Activated naive CD4-positive, alpha-beta T cell treated with anti-CD3 and anti-CD28 coated beads for 36 hours (primary cell): Measurements from ENCODE around the gene KCNC3. TPM values are rescaled to one million over a fixed set of nuclear protein-coding genes. Genes with fewer than 3 reads are reported as not detected.
"Not testable (repeated sequence)": the region's sequence is repeated elsewhere in the genome, so short reads cannot be mapped to it uniquely, and the experiment has no call there.

Experiments
- CTCF ChIA-PET: fragments of 350-600 bp; sonication (Branson Sonifier 250); formaldehyde crosslinking; loops from one replicate; lab custom pipeline; 2021; ENCODE audit warnings: antibody characterized with exemption; lab: Charles Lee
- DNase-seq: peaks from one replicate; pipeline ENCODE4 v3.0.0-alpha.2; 2020
- H3K27ac Mint-ChIP-seq: one replicate; pipeline ENCODE4 v1.8.0; 2021; ENCODE audit warnings: mild to moderate bottlenecking, mixed read lengths
- H3K27me3 Mint-ChIP-seq: one replicate; pipeline ENCODE4 v1.8.0; 2021; ENCODE audit warnings: low read depth, mixed read lengths
- H3K36me3 Mint-ChIP-seq: one replicate; pipeline ENCODE4 v1.8.0; 2021; ENCODE audit warnings: low read depth, mixed read lengths
- H3K4me1 Mint-ChIP-seq: one replicate; pipeline ENCODE4 v1.8.0; 2021; ENCODE audit warnings: low read depth, mixed read lengths
- H3K4me3 Mint-ChIP-seq: one replicate; pipeline ENCODE4 v1.8.0; 2021; ENCODE audit warnings: mild to moderate bottlenecking, moderate library complexity, mixed read lengths
- H3K9me3 Mint-ChIP-seq: one replicate; pipeline ENCODE4 v1.8.0; 2021; ENCODE audit warnings: mixed read lengths
- intact Hi-C: fragments of 100-400 bp; cut with micrococcal nuclease; formaldehyde crosslinking; loops from one replicate; pipeline ENCODE4 v1.15.1; 2023
- total RNA-seq, 2 experiments: library from RNA; stranded (reverse); gene quantifications; one replicate each; pipeline ENCODE4 v1.2.3, GENCODE V29; 2021

The KCNC3 gene
- total RNA-seq, 2 experiments from 2014 or later, result 2.0 to 2.4 TPM

DNA sequence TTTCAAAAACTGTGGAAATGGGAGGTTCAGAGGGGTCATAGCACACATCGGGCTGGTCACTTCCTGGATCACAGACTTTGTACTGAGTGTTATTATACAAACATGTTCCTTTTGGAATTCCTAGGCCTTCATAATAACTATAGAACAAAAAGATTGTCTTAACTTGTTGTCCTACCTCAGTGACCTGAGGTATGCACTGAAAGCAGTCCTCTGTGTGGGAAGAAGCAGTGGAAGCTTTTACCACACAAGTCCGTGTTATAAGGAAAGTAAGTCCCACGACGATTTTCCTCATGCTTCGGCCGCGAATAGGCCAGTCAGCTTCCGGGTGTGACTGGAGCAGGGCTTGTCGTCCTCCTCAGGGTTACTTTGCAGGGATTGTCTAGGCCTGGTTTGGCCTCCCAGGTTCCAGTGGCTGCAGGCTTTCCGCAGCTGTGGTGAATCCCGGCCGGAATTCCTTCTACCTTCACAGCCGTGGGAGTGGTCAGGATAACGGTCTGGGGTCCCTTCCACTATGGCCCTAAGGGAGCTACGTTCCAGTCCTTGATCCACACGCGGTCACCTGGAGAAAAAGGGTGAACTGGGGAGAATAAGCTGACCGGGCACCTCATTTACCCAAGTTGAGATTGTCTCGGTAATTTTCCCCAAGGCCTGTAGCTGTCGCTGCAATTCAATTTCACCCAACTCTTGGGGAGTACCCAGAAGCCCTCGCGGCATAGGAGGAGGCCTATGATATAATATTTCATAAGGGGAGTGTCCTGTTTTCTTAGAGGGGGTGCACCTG is 20.3 kb upstream of the KCNC3 start:
- peaks cover 32% of the 10 kb centered on the region for H3K4me1 Mint-ChIP-seq
- no peak for DNase-seq
- H3K27me3 Mint-ChIP-seq, result peaks cover 2% of the 10 kb centered on the region
- H3K27ac Mint-ChIP-seq, result no peak overlapping the region
- intact Hi-C loops, result no loop called here
- peaks cover 5% of the 10 kb centered on the region for H3K36me3 Mint-ChIP-seq
- CTCF ChIA-PET, result no interaction called here
- no peak overlapping the region for H3K4me3 Mint-ChIP-seq
- peaks cover 4% of the 10 kb centered on the region for H3K9me3 Mint-ChIP-seq

- H3K4me1 Mint-ChIP-seq, result peaks cover 39% of the 10 kb centered on the region
- peak; percentile 69 for DNase-seq
- CTCF ChIA-PET, result interaction anchor here (0.6 to 1.2 kb wide), 5 partner anchors 10 to 200 kb away, joined by 3 to 6 read pairs (median 3); partner anchors contain the start of gene KCNC3
- H3K4me3 Mint-ChIP-seq, result peak overlapping the region; percentile 23
- peak overlapping the region; percentile 77 for H3K27ac Mint-ChIP-seq
- not testable (repeated sequence) for H3K36me3 Mint-ChIP-seq, H3K27me3 Mint-ChIP-seq, H3K9me3 Mint-ChIP-seq
- intact Hi-C loops, result loop anchor here (1.0 to 2.0 kb wide), 4 partner anchors 10 to 46 kb away; no protein-coding TSS in a partner anchor
Measured at GRCh38 chr19:50347089-50347581, 18.0 kb upstream of the KCNC3 start.

GRCh38 chr19:50344661-50345318 is 15.6 kb upstream of the KCNC3 start:
- CTCF ChIA-PET, result no interaction called here
- peak overlapping the region; percentile 37 for H3K27ac Mint-ChIP-seq
- H3K9me3 Mint-ChIP-seq, result peaks cover 4% of the 10 kb centered on the region
- peaks cover 8% of the 10 kb centered on the region for H3K36me3 Mint-ChIP-seq
- H3K4me3 Mint-ChIP-seq, result peak overlapping the region; percentile 27
- H3K4me1 Mint-ChIP-seq, result peaks cover 39% of the 10 kb centered on the region
- DNase-seq, result no peak
- intact Hi-C loops, result no loop called here
- H3K27me3 Mint-ChIP-seq, result no peaks in the 10 kb centered on the region

GRCh38 chr19:50341091-50341564 is 12.0 kb upstream of the KCNC3 start:
- CTCF ChIA-PET, result no interaction called here
- Mint-ChIP-seq H3K4me3 (no peak overlapping the region), H3K27me3 (no peaks in the 10 kb centered on the region), H3K4me1 (peaks cover 12% of the 10 kb centered on the region), H3K36me3 (peaks cover 11% of the 10 kb centered on the region), H3K9me3 (peaks cover 4% of the 10 kb centered on the region), H3K27ac (no peak overlapping the region)
- intact Hi-C loops, result no loop called here
- no peak for DNase-seq

GRCh38 chr19:50340331-50340730 is 11.2 kb upstream of the KCNC3 start:
- Mint-ChIP-seq H3K27me3 (peaks cover 3% of the 10 kb centered on the region), H3K4me1 (peaks cover 18% of the 10 kb centered on the region), H3K36me3 (peaks cover 11% of the 10 kb centered on the region), H3K4me3 (no peak overlapping the region), H3K9me3 (peaks cover 4% of the 10 kb centered on the region), H3K27ac (no peak overlapping the region)
- intact Hi-C loops, result no loop called here
- DNase-seq, result no peak
- CTCF ChIA-PET, result no interaction called here

DNA sequence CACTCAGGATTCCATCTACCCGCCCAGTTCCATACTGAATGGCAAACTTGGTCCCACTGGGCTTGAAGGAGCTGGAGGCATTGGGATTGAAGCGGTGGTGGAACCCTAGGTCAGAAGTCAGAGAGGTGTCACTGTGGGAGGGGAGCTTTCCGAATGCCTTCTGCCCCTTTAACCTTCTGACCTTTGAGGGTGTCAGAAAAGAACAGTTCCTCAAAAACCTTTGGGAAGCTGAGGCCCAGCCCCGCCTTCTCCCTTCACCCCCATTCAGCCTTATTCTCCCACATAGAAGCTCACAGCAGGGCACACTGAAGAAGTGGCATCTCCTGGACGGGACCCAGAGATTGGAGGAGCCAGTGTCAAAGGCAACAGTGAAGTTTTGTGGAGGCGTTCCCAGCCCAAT is 7.9 kb upstream of the KCNC3 start:
- DNase-seq, H3K36me3 Mint-ChIP-seq, H3K9me3 Mint-ChIP-seq, H3K4me3 Mint-ChIP-seq, H3K27ac Mint-ChIP-seq, CTCF ChIA-PET: not testable (repeated sequence)
- Mint-ChIP-seq H3K4me1 (peaks cover 35% of the 10 kb centered on the region), H3K27me3 (peaks cover 15% of the 10 kb centered on the region)
- intact Hi-C loops, result loop anchor here (10.0 kb wide), 1 partner anchor 388 kb away; the partner anchor contains the start of gene CLEC11A

- peaks cover 2% of the 10 kb centered on the region for H3K36me3 Mint-ChIP-seq
- peaks cover 30% of the 10 kb centered on the region for H3K27me3 Mint-ChIP-seq
- H3K9me3 Mint-ChIP-seq, result no peaks in the 10 kb centered on the region
- H3K27ac Mint-ChIP-seq, result peak overlapping the region; percentile 7
- CTCF ChIA-PET, result no interaction called here
- no peak for DNase-seq
- H3K4me3 Mint-ChIP-seq, result no peak overlapping the region
- peaks cover 52% of the 10 kb centered on the region for H3K4me1 Mint-ChIP-seq
- intact Hi-C loops, result loop anchor here (10.0 kb wide), 1 partner anchor 390 kb away; the partner anchor contains the start of gene CLEC11A
Measured at GRCh38 chr19:50334741-50335421, 5.7 kb upstream of the KCNC3 start.

DNA sequence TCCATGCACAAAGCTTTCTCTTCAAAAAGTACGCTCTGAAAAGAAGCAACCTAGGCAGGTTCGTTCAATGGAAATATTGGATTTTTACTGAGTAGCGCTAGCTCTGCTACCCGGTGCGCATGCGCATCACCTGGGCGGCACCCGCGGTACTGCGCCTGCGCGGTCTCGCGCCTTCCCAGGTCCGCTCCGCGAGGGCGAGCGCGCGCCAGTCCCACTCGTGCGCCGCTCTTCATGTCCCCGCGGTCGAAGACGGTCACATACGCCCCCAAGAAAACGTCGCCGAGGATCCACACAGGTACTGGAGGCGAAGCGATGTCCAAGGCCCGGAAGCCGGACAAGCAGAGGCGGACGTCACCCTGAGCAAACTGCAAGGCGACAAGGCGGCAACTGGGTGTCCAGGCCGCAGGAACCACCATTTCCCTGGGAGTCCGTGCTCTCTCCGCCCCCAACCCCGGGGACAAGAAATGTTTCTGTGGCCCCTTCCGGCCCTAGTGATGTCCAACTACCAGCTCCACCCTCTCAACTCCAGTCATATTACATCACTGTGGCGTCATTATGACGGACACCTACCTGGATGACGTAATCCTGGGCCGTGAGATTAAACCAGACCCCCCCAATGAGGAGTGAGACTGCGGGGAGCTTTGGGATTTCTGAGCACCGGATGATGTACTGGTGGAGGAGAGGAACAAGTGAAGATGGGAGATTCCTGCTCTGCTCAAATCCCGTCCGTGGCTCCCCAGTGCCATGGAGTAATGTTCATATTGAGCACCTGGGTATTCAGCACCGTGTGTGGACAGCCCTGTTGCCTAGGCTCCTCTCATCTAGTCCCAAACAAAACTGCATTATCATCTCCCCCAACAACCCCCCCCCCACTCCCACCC is 4.8 kb upstream of the KCNC3 start:
- DNase-seq, result no peak
- Mint-ChIP-seq H3K27me3 (peaks cover 37% of the 10 kb centered on the region), H3K4me1 (peaks cover 58% of the 10 kb centered on the region), H3K4me3 (peak overlapping the region; percentile 73), H3K27ac (peak overlapping the region; percentile 86), H3K36me3 (peaks cover 8% of the 10 kb centered on the region), H3K9me3 (no peaks in the 10 kb centered on the region)
- intact Hi-C loops, result loop anchor here (1.0 to 10.0 kb wide), 2 partner anchors 42 to 391 kb away; partner anchors contain the start of genes CLEC11A and NR1H2
- CTCF ChIA-PET, result interaction anchor here (0.6 to 1.7 kb wide), 2 partner anchors 23 to 187 kb away, joined by 3 to 10 read pairs; no protein-coding TSS in a partner anchor

DNA sequence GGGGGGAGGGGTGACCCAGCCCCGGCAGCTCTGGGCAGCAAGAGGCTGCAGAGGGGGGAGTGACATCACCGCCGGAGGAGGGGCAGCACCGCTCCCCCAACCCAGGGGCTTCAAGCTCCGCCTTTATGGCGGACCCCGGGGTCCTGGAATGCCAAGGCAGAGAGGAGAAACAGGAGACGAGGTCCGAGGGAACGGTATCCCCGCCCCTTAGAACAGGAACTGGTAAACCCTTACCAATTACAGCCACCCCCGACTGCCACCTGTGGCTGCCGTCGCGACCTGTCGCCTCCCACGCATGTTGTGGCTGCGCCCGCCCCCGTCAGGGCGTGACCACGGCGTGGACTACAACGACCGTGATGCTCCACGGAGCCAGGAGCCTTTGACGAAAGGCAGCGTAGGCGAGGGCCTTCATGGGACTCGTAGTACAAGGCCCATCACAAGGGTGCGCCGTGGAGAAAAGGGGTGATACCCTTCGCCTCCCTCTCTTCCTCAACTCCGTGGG is 4.1 kb upstream of the KCNC3 start:
- CTCF ChIA-PET, result interaction anchor here (0.5 to 1.7 kb wide), 4 partner anchors 15 to 186 kb away, joined by 3 to 10 read pairs (median 4); no protein-coding TSS in a partner anchor
- Mint-ChIP-seq H3K9me3 (no peaks in the 10 kb centered on the region), H3K4me3 (peak overlapping the region; percentile 73), H3K36me3 (peaks cover 6% of the 10 kb centered on the region), H3K27me3 (peaks cover 37% of the 10 kb centered on the region), H3K4me1 (peaks cover 58% of the 10 kb centered on the region), H3K27ac (peak overlapping the region; percentile 86)
- intact Hi-C loops, result loop anchor here (1.0 to 10.0 kb wide), 2 partner anchors 43 to 392 kb away; partner anchors contain the start of genes CLEC11A and NR1H2
- peak; percentile 96 for DNase-seq

- Mint-ChIP-seq H3K4me3 (peak overlapping the region; percentile 73), H3K36me3 (peaks cover 8% of the 10 kb centered on the region), H3K9me3 (no peaks in the 10 kb centered on the region), H3K27me3 (peaks cover 41% of the 10 kb centered on the region), H3K27ac (peak overlapping the region; percentile 43), H3K4me1 (peaks cover 63% of the 10 kb centered on the region)
- intact Hi-C loops, result loop anchor here (1.0 to 10.0 kb wide), 2 partner anchors 44 to 392 kb away; partner anchors contain the start of genes CLEC11A and NR1H2
- DNase-seq, result no peak
- CTCF ChIA-PET, result interaction anchor here (0.5 to 1.7 kb wide), 3 partner anchors 16 to 128 kb away, joined by 3 to 10 read pairs (median 5); no protein-coding TSS in a partner anchor
Measured at GRCh38 chr19:50332244-50333038, 3.3 kb upstream of the KCNC3 start.
